Kidney epithelial cell (primary cell): ENCODE results near the gene SLK. TPM values are rescaled to one million over a fixed set of nuclear protein-coding genes. Genes with fewer than 3 reads are reported as not detected.
A peak's percentile ranks its signal among the peaks of the same experiment; 100 is the strongest.

ENCODE experiments used
- DNase-seq: peaks from one replicate; pipeline ENCODE4 v3.0.0-alpha.2; 2010; ENCODE audit warnings: low read depth
- H3K27me3 ChIP-seq: 2 replicates; pipeline ENCODE4 v1.6.0; 2011; ENCODE audit warnings: low read length; ENCODE audit not compliant: control insufficient read depth, insufficient read depth
- H3K36me3 ChIP-seq: 2 replicates; pipeline ENCODE4 v1.5.1; 2011; ENCODE audit warnings: low read length; ENCODE audit not compliant: control insufficient read depth, insufficient read depth
- H3K4me3 ChIP-seq: 2 replicates; pipeline ENCODE4 v1.5.1; 2011; ENCODE audit warnings: low read depth, mild to moderate bottlenecking, control low read depth, low read length
- CTCF ChIP-seq: IDR thresholded peaks from 2 replicates; pipeline ENCODE4 v1.5.1; 2011; ENCODE audit warnings: mild to moderate bottlenecking, moderate library complexity, low read length, control low read depth, inconsistent platforms; ENCODE audit not compliant: insufficient read depth, poor library complexity, severe bottlenecking
- total RNA-seq: library from RNA; depleted of rRNA; stranded (reverse); fragments of >200 nt; gene quantifications from 2 replicates; pipeline ENCODE4 v1.2.3, GENCODE V29; 2015

The SLK gene
- total RNA-seq, 1 donor from 2014 or later = 35.8 TPM

- Histone ChIP-seq H3K27me3 (no peaks in the 10 kb centered on the region), H3K36me3 (no peaks in the 10 kb centered on the region), H3K4me3 (no peak overlapping the region)
- TF ChIP-seq CTCF = no peak
- no peak for DNase-seq
Observed at GRCh38 chr10:104066945-104067344, 100.0 kb downstream of the SLK start.

- H3K36me3 ChIP-seq = no peaks in the 10 kb centered on the region
- H3K27me3 ChIP-seq = no peaks in the 10 kb centered on the region
- DNase-seq = no peak
- no peak overlapping the region for H3K4me3 ChIP-seq
- TF ChIP-seq CTCF = no peak
Observed at GRCh38 chr10:104067525-104067924, 100.6 kb downstream of the SLK start.

- no peak for DNase-seq
- no peak for TF ChIP-seq CTCF
- H3K27me3 ChIP-seq = no peaks in the 10 kb centered on the region
- no peaks in the 10 kb centered on the region for H3K36me3 ChIP-seq
- no peak overlapping the region for H3K4me3 ChIP-seq
Observed at GRCh38 chr10:104069613-104070012, 102.7 kb downstream of the SLK start.

- no peaks in the 10 kb centered on the region for H3K36me3 ChIP-seq
- H3K27me3 ChIP-seq = no peaks in the 10 kb centered on the region
- H3K4me3 ChIP-seq = no peak overlapping the region
- no peak for DNase-seq
- no peak for TF ChIP-seq CTCF
Observed at GRCh38 chr10:104072786-104073185, 105.8 kb downstream of the SLK start.

- DNase-seq = no peak
- H3K36me3 ChIP-seq = no peaks in the 10 kb centered on the region
- no peak for TF ChIP-seq CTCF
- H3K4me3 ChIP-seq = no peak overlapping the region
- no peaks in the 10 kb centered on the region for H3K27me3 ChIP-seq
Observed at GRCh38 chr10:104074505-104074904, 107.6 kb downstream of the SLK start.

- peak; percentile 29 for DNase-seq
- H3K4me3 ChIP-seq = no peak overlapping the region
- no peak for TF ChIP-seq CTCF
- H3K27me3 ChIP-seq = no peaks in the 10 kb centered on the region
- H3K36me3 ChIP-seq = no peaks in the 10 kb centered on the region
Observed at GRCh38 chr10:104076743-104077160, 109.8 kb downstream of the SLK start.
